HEK293 (cell line): ENCODE measurements around the gene EDEM2.

Experiments used
- REST ChIP-seq: fragments of 450-650 bp; formaldehyde crosslinking; IDR thresholded peaks from 2 replicates; pipeline ENCODE4 v1.5.1; 2016; ENCODE audit warnings: missing biosample characterization, missing genetic modification characterization
- ZBTB10 ChIP-seq: fragments of 450-650 bp; formaldehyde crosslinking; IDR thresholded peaks from 2 replicates; pipeline ENCODE4 v1.5.1; 2016; ENCODE audit warnings: missing biosample characterization, missing genetic modification characterization
- ZNF19 ChIP-seq: fragments of 450-650 bp; formaldehyde crosslinking; IDR thresholded peaks from 2 replicates; pipeline ENCODE4; 2016; ENCODE audit warnings: missing biosample characterization, missing genetic modification characterization, low read depth
- ZNF2 ChIP-seq: fragments of 450-650 bp; formaldehyde crosslinking; IDR thresholded peaks from 2 replicates; pipeline ENCODE4 v1.5.1; 2016; ENCODE audit warnings: missing biosample characterization, missing genetic modification characterization
- ZNF280D ChIP-seq: fragments of 450-650 bp; formaldehyde crosslinking; IDR thresholded peaks from 2 replicates; pipeline ENCODE4 v1.5.1; 2016; ENCODE audit warnings: missing biosample characterization, missing genetic modification characterization
- ZNF302 ChIP-seq: fragments of 450-650 bp; formaldehyde crosslinking; IDR thresholded peaks from 2 replicates; pipeline ENCODE4 v1.5.1; 2016; ENCODE audit warnings: missing biosample characterization, missing genetic modification characterization, low read depth
- ZNF529 ChIP-seq: fragments of 450-650 bp; formaldehyde crosslinking; IDR thresholded peaks from 2 replicates; pipeline ENCODE4 v1.5.1; 2017; ENCODE audit warnings: missing genetic modification characterization, missing biosample characterization; ENCODE audit not compliant: insufficient replicate concordance

GRCh38 chr20:35146299-35146919 lies 727 bp downstream of the EDEM2 start:
- no peak for TF ChIP-seq ZNF19
- TF ChIP-seq ZBTB10 (tag by site-specific recombination), result no peak
- no peak for TF ChIP-seq ZNF2 (tag by site-specific recombination)
- TF ChIP-seq REST (tag by site-specific recombination), result no peak
- no peak for TF ChIP-seq ZNF280D (tag by site-specific recombination)
- TF ChIP-seq ZNF529, result no peak
- TF ChIP-seq ZNF302, result no peak
